Esophagus squamous epithelium (tissue), 5 donors: ENCODE data around the gene DGAT2. TPM values are rescaled to one million over a fixed set of nuclear protein-coding genes. Genes with fewer than 3 reads are reported as not detected.

Source experiments
- DNase-seq: peaks from one replicate; lab custom pipeline; 2025; lab: John Stamatoyannopoulos, UW
- H3K27ac ChIP-seq, 4 donors: fragments of 200-600 bp; sonication (generic); one replicate each; pipeline ENCODE4 v1.5.1; 2016 to 2019; ENCODE audit warnings: mild to moderate bottlenecking in 1 of 4
- H3K27me3 ChIP-seq, 4 donors: fragments of 200-600 bp; sonication (generic); 1 replicate in 3 of 4; 2 replicates in 1 of 4; pipeline versions ENCODE4 v1.5.1 to v1.6.0; 2017 to 2021; ENCODE audit warnings: antibody characterized with exemption in 1 of 4
- H3K36me3 ChIP-seq, 3 donors: fragments of 200-600 bp; sonication (generic); one replicate each; pipeline ENCODE4 v1.5.1; 2016 to 2019
- H3K4me1 ChIP-seq, 3 donors: fragments of 200-600 bp; sonication (generic); one replicate each; pipeline ENCODE4 v1.5.1; 2017 to 2019
- H3K4me3 ChIP-seq, 4 donors: fragments of 200-600 bp; sonication (generic); 1 replicate in 3 of 4; 2 replicates in 1 of 4; pipeline ENCODE4 v1.5.1; 2016 to 2019; ENCODE audit warnings: mild to moderate bottlenecking in 2 of 4, moderate library complexity in 1 of 4
- H3K9me3 ChIP-seq, 3 donors: fragments of 200-600 bp; sonication (generic); one replicate each; pipeline ENCODE4 v1.5.1; 2016 to 2019
- CTCF ChIP-seq, 6 experiments: fragments of 450-650 bp in 4 of 6; fragments of 200-600 bp in 2 of 6; sonication (generic) in 2 of 6; IDR thresholded peaks; one replicate each; pipeline ENCODE4 v1.5.1; 2016 to 2019; ENCODE audit warnings: antibody characterized with exemption in 6 of 6, mild to moderate bottlenecking in 4 of 6, moderate library complexity in 4 of 6
- POLR2A ChIP-seq, 4 donors: fragments of 450-650 bp; IDR thresholded peaks; one replicate each; pipeline ENCODE4 v1.6.1; 2017; ENCODE audit warnings: antibody characterized with exemption in 4 of 4, mild to moderate bottlenecking in 4 of 4, moderate library complexity in 3 of 4
- WGBS, 2 donors: methylation state at CpG; one replicate each; pipeline ENCODE4 v1.1.5; 2018; 5-methylcytosine and 5-hydroxymethylcytosine counted together
- intact Hi-C: fragments of 100-400 bp; cut with DNase I; formaldehyde crosslinking; loops from one replicate; pipeline ENCODE4 v1.15.0; 2022
- small RNA-seq, 4 donors: library from RNA; depleted of rRNA; stranded (forward); fragments of <200 nt; gene quantifications; one replicate each; pipeline ENCODE3, GENCODE V24; 2016
- total RNA-seq, 4 donors: library from RNA; depleted of rRNA; stranded (reverse); fragments of >200 nt; gene quantifications; one replicate each; pipeline ENCODE4 v1.1.0, GENCODE V29; 2016
- donor health status: DM: yes; HTN: yes; CAD: no.

The DGAT2 gene
- total RNA-seq, 4 donors from 2014 or later: 6.1 to 29.3 (median 19.2) TPM

GRCh38 chr11:75845324-75845723 lies 76.7 kb downstream of the DGAT2 start:
- Histone ChIP-seq H3K27me3 (no peaks in the 10 kb centered on the region), H3K27ac (no peak overlapping the region)
- intact Hi-C loops: no loop called here

GRCh38 chr11:75849894-75850293 lies 81.3 kb downstream of the DGAT2 start:
- Histone ChIP-seq H3K4me1 (peaks cover 0 to 32% (median 7%) of the 10 kb centered on the region in 3 donors), H3K4me3 (no peak overlapping the region), H3K9me3 (no peaks in the 10 kb centered on the region), H3K27me3 (no peaks in the 10 kb centered on the region), H3K27ac (no peak overlapping the region), H3K36me3 (peaks cover 0 to 5% (median 0%) of the 10 kb centered on the region in 3 donors)
- no peak for DNase-seq
- TF ChIP-seq CTCF (IDR thresholded peaks at IDR 0.05): no peak
- TF ChIP-seq POLR2A (IDR thresholded peaks at IDR 0.05): no peak
- intact Hi-C loops: no loop called here

More at GRCh38 chr11:75845324-75845723, 76.7 kb downstream of the DGAT2 start:
- Histone ChIP-seq H3K9me3 (no peaks in the 10 kb centered on the region), H3K36me3 (no peaks in the 10 kb centered on the region), H3K4me1 (peaks cover 0 to 14% (median 3%) of the 10 kb centered on the region in 3 donors), H3K4me3 (no peak overlapping the region)
- TF ChIP-seq CTCF (IDR thresholded peaks at IDR 0.05) (no peak), POLR2A (IDR thresholded peaks at IDR 0.05) (no peak)
- no peak for DNase-seq

GRCh38 chr11:75850787-75851186 lies 82.2 kb downstream of the DGAT2 start:
- Histone ChIP-seq H3K36me3 (peaks cover 0 to 5% (median 0%) of the 10 kb centered on the region in 3 donors), H3K4me1 (peaks cover 0 to 32% (median 7%) of the 10 kb centered on the region in 3 donors), H3K4me3 (no peak overlapping the region), H3K9me3 (no peaks in the 10 kb centered on the region), H3K27ac (peak overlapping the region in 2 of 4 donors; percentile 9 to 36), H3K27me3 (no peaks in the 10 kb centered on the region)
- no peak for DNase-seq
- 30 to 46% methylated on average over 3 of the region's 3 CpGs for WGBS, 2 donors
- TF ChIP-seq CTCF (IDR thresholded peaks at IDR 0.05) (no peak), POLR2A (IDR thresholded peaks at IDR 0.05) (no peak)
- intact Hi-C loops: no loop called here

Small RNAs within 50 kb of the gene (small RNA-seq; reads per million reads assigned to genes)
- gene RF00019: 0 reads per million in 4 donors
- 0 reads per million in 4 donors for gene RN7SL786P

Other genes starting within 250 kb of the DGAT2 start
- gene GDPD5, start 242.8 kb upstream of the DGAT2 start, total RNA-seq: 1 to 10 TPM in 3 of 4 donors, under 1 TPM in 1; 0.57 to 2.3 (median 1.6) TPM
- 10 to 100 TPM; 41.4 to 70.1 (median 46.5) TPM for gene SERPINH1, start 206.5 kb upstream of the DGAT2 start, total RNA-seq
- gene MAP6, start 99.7 kb upstream of the DGAT2 start, total RNA-seq: 1 to 10 TPM in 1 of 4 donors, under 1 TPM in 3; 0.18 to 3.6 (median 0.34) TPM
- not detected for gene MOGAT2, start 50.9 kb upstream of the DGAT2 start, total RNA-seq
- gene UVRAG, start 46.4 kb downstream of the DGAT2 start, total RNA-seq: 10 to 100 TPM in 1 of 4 donors, 1 to 10 TPM in 3; 3.5 to 15.4 (median 8.5) TPM